ENCODE results near the gene OR1K1. TPM values are rescaled to one million over a fixed set of nuclear protein-coding genes. Genes with fewer than 3 reads are reported as not detected.

OR1K1 gene
- polyA plus RNA-seq, 1 donor (not counting 4 experiments of a cell fraction or from before 2014, with no cell fraction given): not detected

DNA sequence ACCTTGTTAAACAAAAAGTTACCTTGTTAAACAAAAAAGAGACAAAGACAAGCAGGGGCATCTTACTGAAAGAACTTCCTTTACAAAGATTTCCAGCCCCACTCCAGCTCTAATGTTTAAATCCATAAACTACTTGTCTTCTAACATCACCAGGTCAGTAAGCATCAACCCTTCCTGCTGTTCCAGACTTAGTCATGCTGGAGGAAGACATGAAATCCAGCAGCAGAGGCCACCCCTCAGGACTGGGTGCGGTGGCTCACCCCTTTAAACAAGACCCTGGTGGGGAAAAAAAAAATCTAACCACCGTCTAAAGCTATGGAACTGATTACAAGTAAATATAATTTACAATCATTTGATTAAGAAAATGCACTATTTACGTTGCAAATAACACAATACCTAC, 19.4 kb downstream of the OR1K1 start:
- no peak overlapping the region for H3K4me2 ChIP-seq (ENCODE audit: control insufficient read depth, extremely low read depth, insufficient read depth, low read depth, low read length)
- peaks cover 6 to 21% of the 10 kb centered on the region in 2 experiments for H3K36me3 ChIP-seq (ENCODE audit: control insufficient read depth in 2 of 2, extremely low read depth in 1 of 2, insufficient read depth in 2 of 2, low read length in 2 of 2)
- no peaks in the 10 kb centered on the region for H3K9me3 ChIP-seq (ENCODE audit: control insufficient read depth, low read depth, low read length)
- TF ChIP-seq, protein P1, sequence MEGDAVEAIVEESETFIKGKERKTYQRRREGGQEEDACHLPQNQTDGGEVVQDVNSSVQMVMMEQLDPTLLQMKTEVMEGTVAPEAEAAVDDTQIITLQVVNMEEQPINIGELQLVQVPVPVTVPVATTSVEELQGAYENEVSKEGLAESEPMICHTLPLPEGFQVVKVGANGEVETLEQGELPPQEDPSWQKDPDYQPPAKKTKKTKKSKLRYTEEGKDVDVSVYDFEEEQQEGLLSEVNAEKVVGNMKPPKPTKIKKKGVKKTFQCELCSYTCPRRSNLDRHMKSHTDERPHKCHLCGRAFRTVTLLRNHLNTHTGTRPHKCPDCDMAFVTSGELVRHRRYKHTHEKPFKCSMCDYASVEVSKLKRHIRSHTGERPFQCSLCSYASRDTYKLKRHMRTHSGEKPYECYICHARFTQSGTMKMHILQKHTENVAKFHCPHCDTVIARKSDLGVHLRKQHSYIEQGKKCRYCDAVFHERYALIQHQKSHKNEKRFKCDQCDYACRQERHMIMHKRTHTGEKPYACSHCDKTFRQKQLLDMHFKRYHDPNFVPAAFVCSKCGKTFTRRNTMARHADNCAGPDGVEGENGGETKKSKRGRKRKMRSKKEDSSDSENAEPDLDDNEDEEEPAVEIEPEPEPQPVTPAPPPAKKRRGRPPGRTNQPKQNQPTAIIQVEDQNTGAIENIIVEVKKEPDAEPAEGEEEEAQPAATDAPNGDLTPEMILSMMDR (optimal IDR thresholded peaks at IDR 0.05 in 1 of 3, IDR thresholded peaks at IDR 0.05 in 1 of 3, conservative IDR thresholded peaks at IDR 0.05 in 1 of 3; ENCODE audit: extremely low read depth in 1 of 3, insufficient read depth in 2 of 3, low read length in 3 of 3): no peak
- no peak for TF ChIP-seq EZH2 (IDR thresholded peaks at IDR 0.05; ENCODE audit: low read length)
- DNase-seq (ENCODE audit: low read depth, low spot score) (no peak), FAIRE-seq (no peak)
- no peaks in the 10 kb centered on the region for H3K9me1 ChIP-seq (ENCODE audit: control insufficient read depth, extremely low read depth, insufficient read depth, low read length)
- peaks cover 3% of the 10 kb centered on the region for H3K79me2 ChIP-seq (ENCODE audit: control insufficient read depth, insufficient read depth, low read length)
- dilution Hi-C loops (cut with MboI; ENCODE audit: extremely low pct_ligation_motif_present, low sequenced_read_pairs): loop anchor here (25.0 kb wide), 1 partner anchor 357 kb away; no protein-coding TSS in a partner anchor
- H4K20me1 ChIP-seq (ENCODE audit: control insufficient read depth, extremely low read depth, insufficient read depth, low read length): no peaks in the 10 kb centered on the region
- no peak overlapping the region for H2AFZ ChIP-seq (ENCODE audit: control insufficient read depth, low read length)
- no peak overlapping the region for H3K9ac ChIP-seq (ENCODE audit: control insufficient read depth, extremely low read depth, insufficient read depth, low read length)
- H3K4me1 ChIP-seq (ENCODE audit: control insufficient read depth, extremely low read depth, insufficient read depth, low read length): no peaks in the 10 kb centered on the region
- no peak overlapping the region for H3K27ac ChIP-seq (ENCODE audit: control insufficient read depth, insufficient read depth, low read length)
- H3K27me3 ChIP-seq (ENCODE audit: control insufficient read depth, extremely low read depth, insufficient read depth, low read length): no peaks in the 10 kb centered on the region
- H3K4me3 ChIP-seq (ENCODE audit: control insufficient read depth in 2 of 3, extremely low read depth in 1 of 3, insufficient read depth in 2 of 3, low read depth in 1 of 3, low read length in 3 of 3): no peak overlapping the region

- Histone ChIP-seq H3K4me2 (ENCODE audit: control insufficient read depth, extremely low read depth, insufficient read depth, low read depth, low read length) (no peak overlapping the region), H3K4me1 (ENCODE audit: control insufficient read depth, extremely low read depth, insufficient read depth, low read length) (no peaks in the 10 kb centered on the region), H3K79me2 (ENCODE audit: control insufficient read depth, insufficient read depth, low read length) (peaks cover 3% of the 10 kb centered on the region), H3K9me1 (ENCODE audit: control insufficient read depth, extremely low read depth, insufficient read depth, low read length) (no peaks in the 10 kb centered on the region), H3K27me3 (ENCODE audit: control insufficient read depth, extremely low read depth, insufficient read depth, low read length) (no peaks in the 10 kb centered on the region), H3K36me3 (ENCODE audit: control insufficient read depth in 2 of 2, extremely low read depth in 1 of 2, insufficient read depth in 2 of 2, low read length in 2 of 2) (peaks cover 6 to 21% of the 10 kb centered on the region in 2 experiments), H3K4me3 (ENCODE audit: control insufficient read depth in 2 of 3, extremely low read depth in 1 of 3, insufficient read depth in 2 of 3, low read depth in 1 of 3, low read length in 3 of 3) (no peak overlapping the region), H3K9ac (ENCODE audit: control insufficient read depth, extremely low read depth, insufficient read depth, low read length) (no peak overlapping the region), H2AFZ (ENCODE audit: control insufficient read depth, low read length) (no peak overlapping the region), H3K27ac (ENCODE audit: control insufficient read depth, insufficient read depth, low read length) (no peak overlapping the region), H4K20me1 (ENCODE audit: control insufficient read depth, extremely low read depth, insufficient read depth, low read length) (no peaks in the 10 kb centered on the region), H3K9me3 (ENCODE audit: control insufficient read depth, low read depth, low read length) (no peaks in the 10 kb centered on the region)
- no peak for TF ChIP-seq EZH2 (IDR thresholded peaks at IDR 0.05; ENCODE audit: low read length)
- TF ChIP-seq, protein P1 (optimal IDR thresholded peaks at IDR 0.05 in 1 of 3, IDR thresholded peaks at IDR 0.05 in 1 of 3, conservative IDR thresholded peaks at IDR 0.05 in 1 of 3; ENCODE audit: extremely low read depth in 1 of 3, insufficient read depth in 2 of 3, low read length in 3 of 3): no peak
- dilution Hi-C loops (cut with MboI; ENCODE audit: extremely low pct_ligation_motif_present, low sequenced_read_pairs): loop anchor here (25.0 kb wide), 1 partner anchor 358 kb away; no protein-coding TSS in a partner anchor
- no peak for FAIRE-seq
- no peak for DNase-seq (ENCODE audit: low read depth, low spot score)
Observed at GRCh38 chr9:122819791-122820489, 20.0 kb downstream of the OR1K1 start.

Data from keratinocyte (primary cell).